NCI-H2107 treated with DMSO at 0.1 percent for 48 hours (cell line): ENCODE measurements around the gene TECPR1.
A peak's percentile ranks its signal among the peaks of the same experiment; 100 is the strongest.

ENCODE experiments used
- DNase-seq: peaks from one replicate; lab custom pipeline; 2025; ENCODE audit not compliant: unreplicated experiment; lab: John Stamatoyannopoulos, UW

The TECPR1 gene

GRCh38 chr7:98251601-98252424 lies at the start of gene TECPR1:
TECPR1 (minus strand) TSS chr7:98252232; CDS start chr7:98246146, 6,086 bp downstream.
- DNase-seq = peak; percentile 88

- no peak for DNase-seq
Measured at GRCh38 chr7:98300595-98301372, 48.8 kb upstream of the TECPR1 start.

DNA sequence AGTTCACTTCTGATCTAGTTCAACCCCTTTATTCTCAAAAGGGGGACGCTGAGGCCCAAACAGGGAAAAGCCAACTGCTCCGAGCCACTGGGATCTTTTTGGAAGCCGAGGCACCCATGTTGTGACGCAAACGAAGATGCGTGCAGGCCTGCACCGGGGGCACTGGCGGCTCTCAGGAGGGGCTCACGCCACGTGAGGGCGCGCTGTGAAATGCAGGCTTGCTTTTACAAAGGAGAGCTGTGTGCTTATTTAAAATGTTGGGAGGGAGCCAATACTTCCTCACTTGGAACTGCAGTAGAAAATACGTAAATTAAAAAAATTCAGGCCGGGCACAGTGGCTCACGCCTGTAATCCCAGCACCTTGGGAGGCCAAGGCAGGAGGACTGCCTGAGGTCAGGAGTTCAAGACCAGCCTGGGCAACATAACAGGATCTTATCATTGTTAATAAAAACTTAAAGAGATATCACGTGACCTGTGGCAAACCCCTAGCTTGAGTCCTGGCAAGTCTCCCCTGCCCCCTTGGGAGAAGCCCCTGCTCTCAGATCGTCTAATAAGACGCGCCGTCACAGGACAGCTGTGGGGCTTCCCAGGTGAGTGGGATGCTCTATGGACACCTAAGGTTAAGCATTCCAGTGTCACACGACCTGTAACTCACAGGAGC lies 45.7 kb upstream of the TECPR1 start:
- DNase-seq = no peak

- no peak for DNase-seq
Measured at GRCh38 chr7:98296833-98297232, 44.8 kb upstream of the TECPR1 start.

- no peak for DNase-seq
Measured at GRCh38 chr7:98295467-98296192, 43.6 kb upstream of the TECPR1 start.

DNA sequence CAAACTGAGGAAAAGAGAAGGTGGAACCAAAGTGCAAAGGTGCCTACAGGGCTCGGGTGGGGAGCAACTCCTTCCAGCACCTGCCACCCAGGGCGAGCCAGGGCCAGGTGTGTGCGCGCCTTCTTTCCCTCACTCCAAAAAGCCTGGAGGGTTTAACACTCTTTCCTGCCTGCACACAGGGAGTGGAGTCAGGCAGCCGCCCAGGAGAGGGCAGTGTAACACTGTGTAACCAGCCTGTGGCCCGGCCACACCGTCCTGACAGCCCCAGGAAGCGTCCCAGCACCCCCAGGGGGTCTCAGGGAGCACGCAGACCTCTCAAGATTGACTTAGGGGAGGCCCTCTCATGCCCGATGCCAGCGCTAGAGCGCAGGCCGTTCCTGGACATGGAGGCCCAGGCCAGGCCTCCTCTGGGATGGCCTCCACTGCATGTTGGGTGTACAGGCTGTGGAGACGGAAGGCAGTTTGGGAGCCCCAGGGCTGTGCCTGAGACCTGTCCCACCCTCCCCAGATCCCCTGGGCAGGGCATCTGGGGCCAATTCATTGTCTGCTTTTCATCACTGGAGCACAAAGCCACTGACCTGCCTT lies 42.9 kb upstream of the TECPR1 start:
- DNase-seq = peak; percentile 78

GRCh38 chr7:98294326-98294725 lies 42.3 kb upstream of the TECPR1 start:
- no peak for DNase-seq

- DNase-seq = no peak
Measured at GRCh38 chr7:98293746-98294145, 41.7 kb upstream of the TECPR1 start.

- DNase-seq = no peak
Measured at GRCh38 chr7:98293265-98293664, 41.2 kb upstream of the TECPR1 start.

DNA sequence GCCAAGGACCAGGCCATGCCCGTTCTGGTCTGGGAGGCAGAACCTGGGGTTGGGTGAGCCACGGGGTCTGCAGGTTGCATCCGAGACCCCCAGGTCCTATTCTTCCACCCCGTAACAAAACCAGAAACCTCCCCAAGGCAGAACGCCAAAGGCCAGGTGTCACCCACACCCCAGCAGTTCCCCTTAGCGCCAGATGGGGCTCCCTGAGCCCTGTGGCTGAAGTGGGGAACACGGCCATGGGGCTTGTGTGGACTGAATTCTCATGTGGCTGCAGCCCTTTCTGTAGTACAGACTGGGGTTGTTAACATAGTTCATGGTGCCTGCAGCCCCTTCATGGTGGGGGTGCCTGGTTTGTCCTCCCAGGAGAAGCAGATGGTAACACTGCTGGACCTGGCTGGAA lies 39.7 kb upstream of the TECPR1 start:
- DNase-seq = no peak

GRCh38 chr7:98289333-98289875 lies 37.4 kb upstream of the TECPR1 start:
- DNase-seq = no peak

- no peak for DNase-seq
Measured at GRCh38 chr7:98288064-98288823, 36.2 kb upstream of the TECPR1 start.

DNA sequence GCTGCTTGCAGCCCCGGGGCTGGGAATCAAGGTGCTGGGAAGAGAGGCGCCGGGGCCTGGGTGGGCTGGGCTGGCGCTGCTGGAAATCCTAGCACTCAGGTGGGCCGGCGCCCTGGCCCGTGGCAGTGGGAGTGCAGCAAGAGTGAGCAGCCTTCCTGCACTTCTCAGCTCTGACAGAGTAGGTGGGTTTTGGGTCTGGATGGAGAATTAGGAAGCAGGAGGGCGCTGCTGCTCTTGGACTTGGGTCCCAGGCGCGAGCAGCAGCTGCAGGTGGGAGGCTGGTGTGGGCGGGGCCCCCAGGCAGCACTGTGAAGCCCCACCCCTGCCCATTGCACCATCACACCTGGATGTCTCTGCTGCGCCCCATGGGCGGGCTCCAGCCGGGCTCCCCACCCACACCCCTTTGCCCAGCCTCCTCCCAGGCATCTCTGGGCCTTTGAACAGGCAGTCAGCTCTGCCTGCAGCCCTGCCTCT lies 35.5 kb upstream of the TECPR1 start:
- DNase-seq = peak; percentile 75

DNA sequence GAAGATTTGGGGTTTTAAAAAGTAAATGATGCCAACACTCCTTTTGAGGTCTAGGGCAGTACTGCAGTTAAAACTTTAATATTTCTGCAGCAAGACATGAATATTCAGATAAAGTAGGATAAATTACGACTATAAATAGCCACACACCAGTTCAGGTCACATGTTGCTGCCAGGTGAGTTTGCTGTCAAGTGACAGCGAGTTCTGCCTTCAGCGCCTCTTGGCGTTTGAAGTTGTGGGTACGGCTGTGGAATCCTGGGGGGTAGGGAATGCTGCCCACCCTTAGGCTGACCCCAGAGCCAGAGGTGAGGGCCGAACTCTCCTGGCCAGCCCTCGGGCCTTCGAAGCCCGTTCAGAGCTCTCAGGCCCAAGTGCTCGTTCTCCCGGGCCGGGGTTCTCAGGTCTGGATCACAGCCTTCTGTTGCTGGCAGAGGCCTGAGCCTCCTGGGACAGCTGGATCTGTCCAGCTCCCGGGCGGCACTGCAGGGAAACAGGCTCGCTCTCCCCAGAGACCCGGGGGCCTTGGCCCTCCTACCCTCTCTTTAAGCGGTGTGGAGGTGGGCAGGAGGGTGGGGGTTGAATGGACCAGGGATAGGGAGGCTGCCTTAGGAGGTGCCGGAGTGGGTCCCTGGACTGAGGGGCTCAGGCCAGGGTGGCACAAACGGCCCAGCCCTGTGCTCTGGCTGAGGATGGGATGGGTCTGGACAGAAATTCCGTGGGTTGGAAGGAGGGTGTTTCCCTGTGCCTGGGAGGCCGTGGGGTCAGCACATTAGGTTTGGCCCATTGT lies 34.9 kb upstream of the TECPR1 start:
- DNase-seq = no peak

DNA sequence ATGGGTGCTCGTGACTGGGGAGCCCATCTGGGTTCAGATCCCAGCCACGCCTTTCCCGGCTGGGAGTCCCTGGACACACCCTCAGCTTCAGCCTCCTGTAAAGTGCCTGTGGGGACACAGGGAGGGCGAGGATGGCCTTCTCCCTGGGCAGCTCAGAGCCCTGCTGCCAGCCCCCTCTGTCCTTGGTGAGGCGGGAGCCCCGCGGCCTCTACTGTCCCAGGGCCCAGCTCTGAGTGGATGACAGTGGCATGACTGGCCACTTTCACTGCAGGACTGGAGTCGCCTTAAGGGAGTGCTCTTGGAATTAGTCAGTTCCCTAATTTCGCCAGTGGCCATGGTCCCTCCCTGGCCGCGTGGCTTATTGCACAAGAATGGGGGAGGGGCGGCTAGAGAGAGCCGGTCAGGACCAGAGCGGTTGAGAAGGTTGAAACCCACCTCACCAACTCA lies 34.1 kb upstream of the TECPR1 start:
- DNase-seq = no peak

- DNase-seq = no peak
Measured at GRCh38 chr7:98285157-98286092, 33.4 kb upstream of the TECPR1 start.

DNA sequence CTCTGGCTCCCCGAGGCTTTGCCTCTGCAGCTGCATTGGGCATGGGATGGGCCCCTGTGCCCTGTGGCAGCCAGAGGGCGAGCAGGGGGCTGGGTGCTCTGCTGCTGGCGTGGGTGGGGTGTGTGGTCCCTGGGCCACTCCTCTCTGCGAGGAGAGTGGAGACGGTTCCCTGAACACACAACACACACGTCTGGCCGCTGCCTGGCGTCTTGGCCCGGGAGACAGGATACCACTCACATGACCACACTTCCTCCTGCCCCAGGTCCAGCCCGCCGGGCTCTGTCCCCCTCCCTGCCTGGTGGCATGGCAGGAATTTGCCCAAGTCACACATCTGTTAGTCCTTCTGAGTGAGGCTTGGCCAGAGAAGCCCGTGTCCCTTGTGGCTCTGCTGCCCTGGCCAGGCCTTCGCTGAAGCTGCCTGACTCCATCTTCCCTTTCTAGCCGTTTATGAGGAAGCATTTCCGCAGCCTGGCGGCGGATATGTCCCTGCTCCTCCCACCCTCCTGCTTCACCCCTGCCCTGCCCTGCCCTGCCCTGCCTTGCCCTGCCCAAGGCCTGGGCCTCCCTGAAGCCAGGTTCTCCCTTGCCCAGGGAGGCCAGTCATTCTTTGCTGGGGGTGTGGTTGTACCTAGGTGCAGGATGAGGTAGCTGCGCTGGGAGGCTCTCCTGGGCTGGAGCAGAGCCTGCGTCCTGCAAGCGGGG lies 32.5 kb upstream of the TECPR1 start:
- no peak for DNase-seq
